DLD1 (cell line): ENCODE data around the gene DNAAF8.

Source experiments
- in situ Hi-C: cut with HindIII; loops from 2 replicates; pipeline ENCODE4 v1.10.0; 2017; ENCODE audit warnings: low sequenced_read_pairs

The DNAAF8 gene

DNA sequence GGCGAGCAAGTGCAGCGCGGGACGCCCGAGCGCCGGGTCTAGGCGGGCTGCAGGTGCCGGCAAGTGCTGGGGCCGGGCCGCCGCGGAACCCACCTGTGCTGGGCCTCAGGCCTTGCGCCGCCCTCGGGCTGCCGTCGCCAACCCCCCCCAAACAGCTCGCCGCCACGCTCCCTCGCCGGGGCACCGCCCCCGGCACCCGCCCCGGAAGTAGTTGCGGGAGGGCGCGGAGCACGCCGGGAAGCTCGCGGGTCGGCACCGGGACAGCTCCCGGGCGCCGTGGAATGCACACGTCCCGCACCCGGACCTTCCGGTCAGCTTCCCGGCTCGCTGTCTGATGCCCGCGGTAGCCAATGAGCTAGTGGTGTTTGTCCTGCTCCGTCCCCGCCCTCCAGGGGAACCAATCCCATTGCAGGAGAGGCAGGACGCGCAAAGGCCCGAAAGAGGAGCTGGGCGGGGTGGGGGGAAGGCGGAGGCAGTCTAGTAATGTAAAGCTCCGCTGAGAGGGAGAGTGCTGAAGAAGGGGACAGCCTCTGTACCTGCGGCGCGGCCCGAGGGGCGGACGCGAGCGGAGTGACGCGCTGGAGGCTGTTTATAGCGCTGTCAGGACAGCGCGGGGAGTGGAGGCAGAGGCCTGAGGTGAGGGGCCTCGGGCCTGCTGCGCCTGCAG lies at the start of gene DNAAF8, which contains the start of gene ANKS3:
Gene DNAAF8, plus strand, starts transcription at position 475 of the 667 bp plus-strand sequence. CDS start 1,978 bp downstream, outside the sequence.
Gene ANKS3, minus strand, starts transcription at position 209 of the 667 bp plus-strand sequence. CDS start 4,122 bp downstream, outside the sequence.
- in situ Hi-C loops = no loop called here

DNA sequence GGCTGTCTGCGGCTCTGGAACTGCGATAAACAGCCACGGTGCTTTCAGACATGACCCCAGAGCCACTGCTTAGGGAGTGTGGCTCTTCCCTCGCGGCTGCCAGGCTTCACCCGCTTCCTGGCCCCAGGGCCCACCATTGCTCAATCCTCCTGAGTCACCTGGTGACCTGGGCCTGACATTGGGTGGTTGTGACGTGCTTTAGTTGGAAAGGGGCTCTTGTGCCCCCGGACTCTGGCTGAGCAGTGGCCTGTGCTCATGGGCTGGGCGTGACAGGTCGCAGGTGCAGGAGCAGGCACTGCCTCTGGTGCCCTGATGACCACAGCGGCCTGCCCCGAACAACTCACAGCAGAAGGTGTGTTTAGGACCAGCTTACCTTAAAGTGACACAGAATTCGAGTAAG lies 49.6 kb upstream of the DNAAF8 start:
- in situ Hi-C loops = no loop called here

DNA sequence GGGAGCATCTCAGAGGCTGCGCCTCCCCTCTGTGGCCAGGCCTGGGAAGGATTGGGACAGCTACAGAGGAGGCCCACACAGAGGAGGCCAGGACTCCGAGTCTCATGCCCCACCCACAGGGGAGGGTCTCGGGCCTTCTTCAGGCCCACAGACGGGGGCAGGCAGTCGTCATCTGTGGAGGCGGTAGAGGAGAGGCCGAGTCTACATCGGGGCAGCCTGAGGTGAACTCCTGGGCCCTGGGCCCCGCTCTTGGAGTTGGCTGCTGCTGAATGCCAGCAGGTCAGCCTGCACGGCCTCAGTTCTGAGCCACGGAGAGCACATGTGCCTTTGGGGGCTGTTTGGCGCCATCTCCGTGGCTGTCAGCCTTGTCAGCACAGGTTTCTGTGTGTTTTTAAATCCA lies 49.0 kb upstream of the DNAAF8 start:
- in situ Hi-C loops = no loop called here

DNA sequence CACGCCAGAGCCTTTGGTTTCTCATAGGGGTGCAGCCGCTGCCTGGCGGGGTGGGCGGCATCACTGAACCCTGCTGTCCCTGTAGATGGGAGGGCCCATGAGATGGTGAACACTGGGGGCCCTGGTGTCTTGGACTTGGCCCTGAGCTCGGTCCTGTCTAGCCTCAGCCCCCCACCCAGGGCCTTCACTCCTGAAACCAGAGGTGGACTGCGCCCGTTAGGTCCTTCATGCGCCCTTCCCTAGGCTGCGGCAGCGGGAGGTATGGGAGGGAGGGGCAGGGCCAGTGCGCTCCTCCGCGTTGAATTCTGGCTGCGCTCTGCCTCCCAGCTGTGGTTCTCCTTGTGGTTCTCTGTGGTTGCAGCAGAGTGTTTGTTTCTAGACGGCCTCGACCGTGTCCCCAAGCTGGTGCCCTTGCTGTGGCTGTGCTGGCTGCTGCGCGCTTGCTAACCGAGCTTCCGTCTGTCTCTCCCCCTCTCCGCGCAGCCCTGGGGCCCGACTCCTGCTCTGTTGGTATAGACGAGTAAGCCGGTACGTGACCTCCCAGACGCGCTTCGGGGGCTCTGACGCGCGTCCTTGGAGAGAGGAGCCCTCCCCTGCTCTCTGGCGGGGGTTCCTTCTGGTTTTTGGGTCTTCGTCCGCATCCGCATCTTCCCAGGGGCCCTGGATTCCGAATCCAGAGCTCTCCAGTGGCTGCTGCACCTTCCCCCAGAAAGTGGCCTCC lies 48.4 kb upstream of the DNAAF8 start:
- in situ Hi-C loops = no loop called here

DNA sequence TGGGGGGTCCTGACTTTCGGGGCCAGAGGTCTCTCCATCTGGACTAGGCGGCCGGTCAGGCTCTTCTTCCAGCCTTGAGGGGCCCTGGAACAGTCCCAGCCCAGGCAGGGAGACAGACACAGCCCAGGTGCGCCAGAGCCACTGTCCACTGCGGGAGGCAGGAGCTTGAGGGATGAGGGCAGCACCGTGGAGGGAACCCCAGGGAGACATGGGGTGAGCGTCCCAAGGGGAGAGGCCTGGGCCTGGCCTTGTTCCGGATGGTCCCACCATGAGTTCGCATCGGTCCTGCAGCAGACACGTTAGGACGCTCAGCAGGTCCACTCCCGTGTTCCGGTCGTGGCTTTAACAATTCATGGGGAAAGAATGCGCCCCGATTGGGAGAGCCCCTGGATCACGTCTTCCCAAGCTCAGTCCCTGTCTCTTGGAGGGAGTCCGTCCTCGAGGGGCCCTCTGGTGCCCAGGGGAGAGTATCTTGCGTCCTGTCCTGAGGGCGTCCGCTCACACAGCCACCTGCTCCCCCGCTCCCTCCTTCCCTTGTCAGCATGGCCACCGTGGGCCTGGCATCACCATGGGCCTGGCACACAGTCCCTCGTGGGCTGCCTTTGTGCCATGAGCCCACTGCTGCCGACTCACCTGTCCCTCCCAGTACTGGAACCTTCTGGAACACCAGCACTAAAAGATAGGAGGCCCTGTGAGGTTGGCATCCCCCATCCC lies 47.7 kb upstream of the DNAAF8 start:
- in situ Hi-C loops = no loop called here

DNA sequence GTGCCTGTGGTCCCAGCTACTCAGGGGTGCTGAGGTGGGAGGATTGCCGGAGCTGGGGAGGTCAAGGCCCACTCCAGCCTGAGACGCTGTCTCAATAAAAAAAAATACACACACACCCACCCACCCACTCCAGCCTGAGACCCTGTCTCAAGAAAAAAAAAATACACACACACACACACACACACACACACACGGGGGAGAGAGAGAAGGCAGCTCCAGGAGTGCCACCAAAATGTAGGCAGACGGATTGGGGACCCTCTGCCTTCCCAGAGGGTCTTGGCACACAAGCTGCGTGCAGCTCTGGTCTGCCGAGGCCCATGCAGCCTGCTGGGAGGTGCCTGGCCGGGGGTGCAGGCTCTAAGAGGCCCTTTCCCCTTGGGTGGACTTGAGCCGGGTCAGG lies 46.9 kb upstream of the DNAAF8 start:
- in situ Hi-C loops = no loop called here

DNA sequence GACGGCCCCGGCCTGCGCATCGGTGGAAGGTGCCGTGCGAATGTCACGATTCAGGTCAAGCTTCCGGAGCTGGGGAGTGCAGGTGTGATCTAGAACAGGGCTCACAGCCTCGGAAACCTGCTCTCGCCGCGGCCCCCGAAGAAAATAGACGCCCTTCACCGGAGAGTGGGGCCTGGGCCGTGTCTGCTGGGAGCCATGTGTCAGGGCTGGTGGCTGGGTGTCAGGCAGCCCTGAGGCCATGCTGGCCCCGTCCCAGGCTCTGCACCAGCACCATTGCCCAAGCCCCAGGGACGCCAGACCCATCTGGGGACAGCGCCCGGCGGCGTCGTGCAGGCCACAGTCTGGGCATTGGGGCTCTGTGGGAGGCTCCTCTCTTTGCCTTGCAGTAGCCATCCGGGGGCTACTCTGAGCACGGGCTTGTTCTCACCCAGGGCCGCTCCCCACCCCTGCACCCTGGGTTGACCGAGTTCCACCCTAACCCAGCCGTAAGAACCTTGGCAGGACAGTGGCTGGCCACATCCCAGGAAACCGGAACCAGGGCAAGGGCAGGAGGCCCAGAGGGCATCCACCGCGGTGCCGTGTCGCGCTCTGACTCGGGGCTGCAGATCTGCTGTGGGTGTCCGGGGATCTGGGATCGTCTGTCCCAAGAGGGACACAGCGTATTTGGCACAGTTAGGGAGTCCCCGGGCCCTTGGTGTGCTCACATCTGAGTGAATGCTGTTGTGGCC lies 46.2 kb upstream of the DNAAF8 start:
- in situ Hi-C loops = no loop called here

DNA sequence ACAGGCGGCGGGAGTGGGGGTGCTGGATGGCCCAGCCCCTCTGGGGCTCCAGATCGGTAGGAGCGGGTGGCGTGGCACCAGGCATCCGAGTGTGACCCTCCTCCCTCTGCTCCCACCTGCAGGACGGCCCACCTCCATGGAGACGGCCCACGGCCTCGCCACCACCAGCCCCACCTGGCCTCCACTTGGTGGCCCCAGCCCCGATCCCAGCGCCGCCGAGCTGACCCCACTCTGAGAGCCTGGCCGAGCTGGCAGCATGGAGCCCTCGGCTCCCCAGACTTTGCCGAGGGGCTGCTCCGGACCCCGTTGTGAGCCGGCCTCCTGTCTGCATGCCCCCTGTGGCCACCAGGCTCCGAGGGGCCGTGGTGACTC lies 45.7 kb upstream of the DNAAF8 start:
- in situ Hi-C loops = no loop called here

DNA sequence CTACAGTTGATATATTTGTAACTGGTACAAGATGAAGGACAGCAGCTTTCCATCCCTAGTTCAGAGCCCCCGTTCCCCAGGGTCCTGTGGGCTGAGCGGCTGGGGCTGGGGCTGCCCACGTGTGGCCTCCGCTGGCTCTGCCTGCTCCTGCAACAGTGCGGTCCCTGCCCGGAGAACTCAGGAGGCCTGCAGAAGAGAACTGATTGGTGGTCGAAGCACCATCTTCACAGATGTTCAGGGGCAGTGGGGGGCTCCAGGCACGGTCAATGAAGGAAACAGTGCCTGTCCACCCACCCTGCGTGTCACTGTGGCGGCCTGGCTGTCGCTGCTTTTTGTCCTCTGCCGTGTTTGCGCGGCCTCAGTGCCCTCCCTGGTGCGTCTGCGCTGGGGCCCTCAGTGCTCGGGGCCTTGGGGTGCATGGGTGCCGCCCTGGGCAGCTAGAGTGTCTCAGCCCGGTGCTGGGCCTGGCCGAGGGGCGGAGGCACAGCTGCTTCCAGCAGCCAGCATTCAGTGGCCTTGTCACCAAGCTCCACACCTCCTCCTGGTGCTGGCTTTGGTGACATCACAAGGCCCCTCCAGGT lies 45.2 kb upstream of the DNAAF8 start:
- in situ Hi-C loops = no loop called here

DNA sequence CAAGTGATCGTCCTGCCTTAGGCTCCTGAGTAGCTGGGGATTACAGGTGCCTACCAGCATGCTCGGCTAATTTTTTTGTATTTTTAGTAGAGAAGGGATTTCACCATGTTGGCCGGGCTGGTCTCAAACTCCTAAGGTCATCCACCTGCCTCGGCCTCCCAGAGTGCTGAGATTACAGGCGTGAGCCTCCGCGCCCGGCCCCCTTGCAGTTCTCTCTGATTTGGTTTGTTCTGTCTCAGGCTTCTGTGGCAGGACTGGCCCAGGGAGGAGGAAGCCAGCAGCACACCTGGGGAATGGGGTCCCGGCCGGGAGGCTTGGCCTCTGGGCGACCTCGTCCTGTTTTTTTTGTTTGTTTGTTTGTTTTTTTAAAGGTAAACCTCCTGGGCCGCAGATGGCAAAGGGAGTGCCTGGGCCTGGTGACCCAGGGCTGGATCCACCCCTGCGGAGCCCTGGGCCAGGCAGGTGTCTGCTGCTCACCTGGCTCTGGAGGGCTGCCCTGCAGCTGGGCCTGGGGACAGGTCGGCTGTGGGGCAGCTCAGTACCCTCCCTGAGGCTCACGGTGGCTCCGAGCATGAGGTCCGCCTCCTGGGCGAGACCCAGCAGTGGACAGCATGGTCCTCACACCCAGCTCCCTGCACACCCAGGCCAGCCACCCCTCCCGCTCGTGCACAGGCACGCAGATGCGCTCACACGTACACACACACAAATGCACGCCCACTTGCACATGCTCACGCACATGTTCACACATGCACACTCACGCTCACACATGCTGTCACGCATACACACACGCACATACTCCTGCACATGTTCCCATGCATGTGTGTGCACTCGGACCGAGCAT lies 44.3 kb upstream of the DNAAF8 start:
- in situ Hi-C loops = no loop called here

DNA sequence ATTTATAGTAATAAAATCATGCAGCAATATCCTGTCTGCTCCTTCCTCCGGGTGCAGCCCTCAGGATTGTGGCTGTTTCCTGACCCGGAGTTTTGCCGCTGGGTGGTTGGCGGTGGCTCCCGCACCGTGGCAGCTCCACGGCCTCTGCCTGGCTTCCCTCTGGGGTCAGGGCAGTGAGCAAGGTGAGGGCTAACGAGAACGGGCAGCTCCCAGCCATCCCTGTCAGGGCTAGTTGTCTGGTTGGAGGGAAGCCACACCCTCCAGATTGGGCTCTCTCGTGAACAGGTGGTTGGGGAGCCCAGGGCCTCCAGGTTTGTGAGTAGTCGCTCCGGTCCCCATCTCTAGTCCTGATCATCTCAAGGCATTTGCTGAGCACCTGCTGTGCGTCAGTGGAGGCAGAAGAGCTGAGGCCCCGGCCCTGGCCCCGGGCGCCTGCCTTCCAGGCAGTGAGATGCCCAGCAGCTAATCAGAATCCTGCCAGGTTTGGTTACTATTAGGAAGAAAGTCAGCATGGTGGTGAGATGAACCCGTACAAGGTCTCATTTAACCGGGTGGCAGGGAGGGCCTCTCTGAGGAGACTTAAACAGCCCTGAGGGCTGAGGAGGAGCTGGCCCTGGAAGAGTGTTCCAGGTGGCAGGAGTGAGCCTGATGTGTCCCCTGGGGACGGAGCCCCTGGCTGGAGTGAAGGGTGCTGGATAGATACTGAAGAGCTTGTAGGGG lies 43.2 kb upstream of the DNAAF8 start:
- in situ Hi-C loops = no loop called here

DNA sequence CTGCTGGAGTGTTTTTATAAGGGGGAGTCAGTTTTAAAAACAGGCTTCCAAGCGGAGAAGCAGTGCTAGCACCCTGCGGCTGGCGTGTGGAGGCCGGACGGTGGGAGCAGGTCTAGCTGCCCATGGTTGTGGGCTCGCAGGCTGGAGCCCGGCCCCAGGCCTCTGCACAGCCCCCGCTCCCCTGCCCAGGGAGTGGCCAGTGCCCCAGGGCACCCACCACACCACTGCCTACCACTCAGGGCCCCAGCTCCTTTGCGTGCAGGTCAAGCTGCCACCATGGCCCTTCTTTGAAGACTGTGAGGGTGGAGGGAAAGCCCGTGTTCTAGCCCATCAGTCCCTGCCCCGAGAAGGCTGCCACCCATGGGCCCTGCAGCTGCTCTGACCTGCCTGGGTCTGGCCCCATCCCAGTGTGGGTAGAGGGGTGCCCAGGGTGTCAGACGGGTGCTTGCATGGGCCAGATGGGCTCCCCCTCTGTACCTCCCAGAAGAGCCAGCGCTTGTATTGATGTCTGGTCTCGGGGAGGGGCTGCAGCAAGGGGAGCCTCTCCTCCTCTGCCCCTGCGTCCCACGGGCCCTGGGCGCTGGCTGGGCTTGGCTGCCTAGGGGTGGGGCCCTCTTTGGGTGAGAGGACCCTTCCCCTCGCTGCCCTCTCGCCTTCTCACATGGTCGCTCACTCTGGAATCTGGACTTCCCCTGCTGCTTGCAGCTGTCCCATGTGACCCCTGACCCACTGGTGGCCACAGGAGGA lies 42.5 kb upstream of the DNAAF8 start:
- in situ Hi-C loops = no loop called here

DNA sequence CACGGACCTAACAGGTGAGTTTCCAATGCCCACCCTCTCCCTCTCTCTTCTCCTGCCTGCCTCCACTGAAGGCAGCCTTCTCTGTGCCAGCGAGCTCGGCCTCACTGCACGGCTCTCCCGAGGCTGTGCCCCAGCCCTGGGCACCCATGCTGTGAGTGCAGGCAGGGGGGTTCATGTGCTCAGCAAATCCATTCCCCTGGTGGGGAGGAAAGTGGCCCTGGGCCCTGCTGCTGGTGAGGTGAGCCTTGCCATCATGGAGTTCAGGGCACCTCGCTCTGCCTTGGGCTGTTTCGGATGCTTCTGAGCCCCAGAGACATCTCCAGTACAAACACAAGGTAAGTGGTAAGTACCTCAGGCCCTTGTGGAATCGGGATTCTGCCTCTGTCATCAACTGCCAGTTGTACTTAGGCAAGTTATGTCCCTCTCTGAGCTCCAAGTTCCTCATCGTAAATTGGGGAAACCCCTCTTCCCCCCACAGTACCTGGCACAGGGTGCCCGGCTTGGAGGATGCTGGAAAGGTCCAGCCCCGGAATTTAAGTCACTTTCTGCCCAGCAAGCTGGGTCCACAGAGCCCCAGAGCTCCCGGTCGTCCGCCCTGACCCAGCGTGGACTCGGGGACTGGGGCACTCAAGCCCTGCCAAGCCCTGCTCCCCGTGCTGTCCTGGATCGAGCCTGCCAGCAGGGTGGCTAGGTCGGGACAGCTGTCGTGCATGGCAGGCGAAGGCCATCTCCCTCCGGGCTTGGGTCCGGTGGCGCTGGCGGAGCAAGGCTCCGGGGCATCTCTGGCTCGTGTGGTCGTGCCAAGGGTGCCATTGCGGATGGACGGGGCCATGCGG lies 41.7 kb upstream of the DNAAF8 start:
- in situ Hi-C loops = no loop called here

DNA sequence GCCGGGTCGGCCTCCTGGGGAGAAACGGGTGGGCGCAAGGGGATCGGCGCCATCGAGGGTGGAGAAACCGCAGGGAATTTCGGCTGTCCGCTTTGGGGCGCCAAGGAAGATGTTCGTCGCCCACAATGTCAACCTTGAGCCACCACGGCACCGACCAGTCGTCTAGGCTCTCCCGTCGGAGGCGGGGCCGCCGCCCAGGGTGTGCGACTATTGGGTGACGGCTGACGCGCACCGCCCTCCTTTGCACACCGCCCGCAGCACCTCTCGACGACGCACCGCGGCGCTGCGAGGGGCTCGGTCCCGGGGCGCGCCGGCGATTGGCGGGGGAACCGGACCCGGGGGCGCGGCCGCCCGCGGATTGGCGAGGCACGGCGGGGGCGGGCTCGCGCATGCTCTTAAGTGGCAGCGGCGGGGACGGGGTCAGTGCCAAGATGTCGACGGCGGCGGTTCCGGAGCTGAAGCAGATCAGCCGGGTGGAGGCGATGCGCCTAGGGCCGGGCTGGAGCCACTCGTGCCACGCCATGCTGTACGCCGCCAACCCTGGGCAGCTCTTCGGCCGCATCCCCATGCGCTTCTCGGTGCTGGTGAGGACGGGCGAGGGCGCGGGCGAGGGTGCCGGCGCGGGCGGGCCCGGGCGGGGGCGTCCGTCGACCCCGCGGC lies 40.9 kb upstream of the DNAAF8 start, which contains the start of gene NUDT16L1:
Gene NUDT16L1, plus strand, starts transcription at position 267 of the 660 bp plus-strand sequence. Its CDS starts 165 bp downstream, at position 432.
- in situ Hi-C loops = no loop called here

DNA sequence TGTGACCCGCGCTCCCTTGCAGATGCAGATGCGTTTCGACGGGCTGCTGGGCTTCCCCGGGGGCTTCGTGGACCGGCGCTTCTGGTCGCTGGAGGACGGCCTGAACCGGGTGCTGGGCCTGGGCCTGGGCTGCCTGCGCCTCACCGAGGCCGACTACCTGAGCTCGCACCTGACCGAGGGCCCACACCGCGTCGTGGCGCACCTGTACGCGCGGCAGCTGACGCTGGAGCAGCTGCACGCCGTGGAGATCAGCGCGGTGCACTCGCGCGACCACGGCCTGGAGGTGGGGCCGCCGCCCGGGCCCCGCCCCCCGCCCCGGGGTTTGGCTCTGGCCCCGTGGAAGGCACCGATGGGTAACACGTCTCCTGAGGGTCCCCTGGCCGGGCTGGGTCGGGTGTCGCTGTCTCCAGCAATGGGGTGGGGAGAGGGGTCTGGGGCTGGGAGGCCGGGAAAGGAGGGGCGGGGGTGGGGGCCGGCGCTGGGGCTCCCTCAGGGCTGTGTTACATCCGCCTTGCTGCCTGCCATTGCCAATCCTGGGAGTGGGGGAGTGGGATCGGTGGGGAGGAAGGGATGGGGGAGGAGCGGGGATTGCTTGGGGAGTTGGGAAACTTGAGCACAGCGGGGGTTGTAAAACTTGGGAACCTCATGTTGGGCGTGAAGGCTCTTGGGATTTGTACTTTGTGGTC lies 40.2 kb upstream of the DNAAF8 start:
- in situ Hi-C loops = no loop called here

DNA sequence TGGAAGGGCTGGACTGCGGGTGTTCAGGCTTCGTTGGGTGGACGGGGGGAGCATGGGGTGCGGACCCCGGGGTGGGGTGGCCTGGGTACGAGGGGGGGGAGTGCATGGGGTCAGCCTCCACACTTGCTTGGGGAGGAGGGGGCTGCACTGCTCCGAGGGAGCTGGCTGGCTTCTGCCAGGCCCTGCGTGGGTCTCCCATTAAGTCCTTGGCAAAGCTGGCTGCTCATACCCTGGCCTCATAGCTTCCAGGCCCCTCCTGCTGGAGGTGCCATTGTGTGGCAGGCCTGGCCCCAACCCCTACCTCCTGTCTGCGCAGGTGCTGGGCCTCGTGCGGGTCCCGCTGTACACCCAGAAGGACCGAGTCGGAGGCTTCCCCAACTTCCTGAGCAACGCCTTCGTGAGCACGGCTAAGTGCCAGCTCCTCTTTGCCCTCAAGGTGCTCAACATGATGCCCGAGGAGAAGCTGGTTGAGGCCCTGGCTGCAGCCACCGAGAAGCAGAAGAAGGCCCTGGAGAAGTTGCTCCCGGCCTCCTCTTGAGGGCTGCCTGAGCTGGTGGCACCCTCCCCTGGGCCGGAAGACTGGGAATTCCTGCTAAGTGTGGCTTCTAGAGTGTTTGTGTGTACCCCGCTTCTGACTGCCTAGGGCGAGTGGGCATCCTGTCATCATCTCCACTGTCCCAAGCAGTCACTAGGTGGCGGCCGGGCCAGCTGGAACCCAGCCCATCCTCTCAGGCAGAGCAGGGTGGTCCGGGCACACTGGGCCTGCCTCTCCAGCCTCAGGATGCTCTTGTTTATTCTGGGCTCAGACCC lies 39.5 kb upstream of the DNAAF8 start:
- in situ Hi-C loops = no loop called here
